Raji (cell line): ENCODE data around the gene CCDC148.

Experiments used
- POLR2A ChIP-seq: IDR thresholded peaks from 2 replicates; pipeline ENCODE4 v1.6.1; 2011; ENCODE audit warnings: low read depth, low read length, control low read depth; ENCODE audit not compliant: insufficient read depth

Gene CCDC148

DNA sequence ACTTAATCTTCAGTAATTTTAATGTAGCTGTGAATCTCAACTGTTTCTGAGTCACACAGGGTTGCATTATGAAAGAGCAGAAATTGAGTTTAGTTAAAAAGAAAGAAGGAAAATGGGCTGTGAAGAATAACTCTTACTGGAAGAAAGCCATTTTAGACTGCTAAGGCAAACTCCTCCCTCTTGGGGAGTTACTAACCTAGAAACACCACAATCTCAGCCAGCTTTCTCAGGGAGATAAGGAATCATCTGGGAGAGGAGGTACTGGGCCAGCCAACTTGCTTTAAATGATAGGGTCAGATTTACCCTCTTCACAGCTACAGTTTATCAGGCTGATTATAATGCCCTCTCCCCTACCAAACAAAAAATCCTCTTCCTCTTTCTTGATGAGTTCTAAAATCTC lies 119.5 kb downstream of the CCDC148 start:
- no peak for TF ChIP-seq POLR2A

DNA sequence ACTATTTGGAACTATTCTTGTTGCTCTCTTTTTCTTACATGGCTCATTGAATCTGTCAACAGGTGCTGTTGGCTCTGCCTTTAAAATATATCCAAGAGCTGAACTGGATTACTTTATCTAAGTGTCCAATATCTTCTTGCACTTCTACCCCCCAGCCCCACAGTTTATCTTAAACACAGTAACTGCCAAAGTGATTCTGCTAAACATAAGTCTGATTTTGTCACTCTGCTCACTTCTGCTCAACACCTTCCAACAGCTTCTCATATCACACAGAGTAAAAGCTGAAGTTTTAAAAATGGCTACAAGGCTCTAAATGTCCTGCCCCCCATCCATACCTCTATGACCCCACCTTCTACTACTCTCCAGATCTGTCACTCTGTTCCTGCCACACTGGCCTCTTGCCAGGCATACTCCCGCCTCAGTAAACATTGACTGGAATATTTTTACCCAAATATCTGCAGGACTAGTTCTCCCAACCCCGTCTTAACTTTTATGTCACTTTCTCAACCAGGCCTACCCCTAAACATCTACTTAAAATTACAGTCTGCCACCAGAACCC lies 130.7 kb downstream of the CCDC148 start:
- no peak for TF ChIP-seq POLR2A

DNA sequence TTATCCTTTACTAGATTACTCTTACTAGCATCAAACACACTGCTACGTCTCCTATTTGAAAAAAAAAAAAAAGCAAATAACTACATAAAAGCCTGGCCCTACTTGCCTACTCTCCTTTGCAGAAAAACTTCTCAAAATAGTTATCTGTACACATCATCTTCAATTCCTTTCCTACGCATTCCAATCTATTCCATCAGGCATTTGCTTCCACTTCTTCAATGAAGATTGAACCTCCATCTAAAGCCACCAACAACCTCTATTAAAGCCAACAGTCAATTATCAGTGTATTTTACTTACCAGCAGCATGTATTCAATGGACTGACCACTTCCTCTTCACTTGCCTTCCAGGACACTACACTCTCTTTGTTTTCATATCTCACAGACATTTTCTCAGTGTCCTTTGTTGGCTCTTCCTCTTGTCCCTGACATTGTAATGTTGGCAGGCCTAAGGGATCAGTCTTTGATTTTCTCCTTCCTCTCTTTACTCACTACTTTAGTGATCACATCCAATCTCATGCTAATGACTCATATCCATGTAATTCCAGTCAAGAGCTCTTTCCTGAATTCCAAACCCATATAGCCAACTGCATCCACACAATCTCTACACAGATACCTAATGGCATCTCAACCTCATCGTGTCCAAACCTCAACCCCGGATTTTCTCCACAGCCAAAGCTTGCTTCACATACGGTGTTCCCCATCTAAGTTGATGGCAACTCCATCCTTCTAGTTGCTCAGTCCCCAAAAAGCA lies 131.3 kb downstream of the CCDC148 start:
- TF ChIP-seq POLR2A = no peak

DNA sequence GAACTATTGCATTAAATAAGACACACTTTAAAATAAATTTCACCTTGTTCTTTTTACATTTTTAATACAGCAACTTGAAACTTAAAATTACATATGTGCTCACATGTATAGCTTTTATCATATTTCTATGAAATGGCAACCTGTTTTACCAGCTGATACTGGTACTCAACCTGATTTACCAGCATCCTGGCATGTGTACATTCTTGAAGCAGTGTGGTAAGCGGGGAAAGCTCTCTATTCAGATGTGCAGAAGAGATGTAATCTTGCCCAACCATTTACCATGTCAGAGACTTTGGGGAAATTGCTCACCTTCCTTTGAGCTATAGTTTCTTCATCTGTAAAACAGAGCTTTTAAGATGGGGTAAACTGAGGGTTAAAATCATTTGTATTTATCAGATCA lies 133.2 kb downstream of the CCDC148 start:
- TF ChIP-seq POLR2A = no peak

DNA sequence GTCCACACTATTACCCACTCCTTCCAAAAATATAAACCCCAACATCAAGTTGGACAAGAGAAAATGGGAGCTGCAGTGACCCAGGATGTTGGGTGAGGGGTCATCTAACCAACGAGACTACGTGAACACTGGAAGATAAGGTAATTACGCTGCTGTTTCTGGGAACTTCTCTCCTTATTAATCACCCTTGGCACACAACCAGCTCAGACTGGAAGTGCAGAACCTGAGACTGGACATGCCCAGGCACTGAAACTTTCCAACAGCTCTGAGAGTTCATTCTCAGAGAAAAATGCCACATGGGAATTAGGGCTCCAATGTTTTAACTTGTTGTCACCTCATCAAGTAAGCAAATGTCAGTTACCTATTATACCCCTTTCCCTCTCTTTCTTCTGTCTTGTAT lies 135.3 kb downstream of the CCDC148 start:
- no peak for TF ChIP-seq POLR2A

DNA sequence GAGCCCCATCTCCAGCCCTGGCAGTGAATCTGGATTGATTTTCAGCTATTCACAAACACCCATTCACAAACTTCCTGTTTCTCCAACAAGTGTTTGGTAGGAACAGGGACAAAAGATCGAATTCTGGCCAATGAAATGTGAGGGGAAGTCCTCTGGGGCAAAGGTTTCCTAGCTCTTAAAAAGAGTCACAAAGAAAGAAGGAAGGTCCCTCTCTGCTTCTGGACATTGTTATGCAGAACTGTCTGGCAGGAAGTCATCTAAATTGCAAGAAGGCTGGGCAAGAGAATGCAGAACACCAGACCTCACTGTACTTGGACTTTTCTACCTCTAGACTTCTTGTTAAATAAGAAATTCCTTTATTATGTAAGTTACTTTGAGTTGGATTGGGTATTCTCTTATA lies 137.3 kb downstream of the CCDC148 start:
- no peak for TF ChIP-seq POLR2A

GRCh38 chr2:158317642-158318041 lies 138.9 kb downstream of the CCDC148 start:
- TF ChIP-seq POLR2A = no peak

DNA sequence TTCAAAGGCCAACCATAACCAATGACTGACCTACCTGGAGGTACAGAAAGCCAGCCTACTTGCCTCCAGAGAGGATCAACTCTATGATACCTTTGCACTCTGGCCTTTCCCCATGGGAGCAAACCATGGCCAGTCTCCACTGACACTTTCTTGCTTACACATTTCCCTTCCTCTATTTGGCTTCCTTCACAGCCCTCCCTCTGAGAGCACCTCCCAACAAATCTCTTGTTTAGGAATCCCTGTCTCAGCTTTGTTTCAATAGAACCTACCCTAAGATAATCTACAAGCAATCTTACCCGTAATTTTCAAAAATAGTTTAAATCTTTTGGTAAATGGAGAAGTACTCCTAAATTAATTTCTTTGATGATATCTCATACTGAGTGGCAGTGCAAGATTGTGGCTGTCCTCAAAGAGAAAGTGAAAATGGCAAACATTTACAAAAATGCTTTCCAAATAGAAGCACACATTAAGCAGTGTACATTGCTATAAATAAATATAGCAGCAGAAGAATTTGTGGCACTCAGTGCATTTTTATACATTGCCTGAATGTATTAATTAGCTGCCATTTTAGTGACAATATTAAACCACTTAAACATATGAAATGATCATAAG lies 140.6 kb downstream of the CCDC148 start:
- TF ChIP-seq POLR2A = no peak

DNA sequence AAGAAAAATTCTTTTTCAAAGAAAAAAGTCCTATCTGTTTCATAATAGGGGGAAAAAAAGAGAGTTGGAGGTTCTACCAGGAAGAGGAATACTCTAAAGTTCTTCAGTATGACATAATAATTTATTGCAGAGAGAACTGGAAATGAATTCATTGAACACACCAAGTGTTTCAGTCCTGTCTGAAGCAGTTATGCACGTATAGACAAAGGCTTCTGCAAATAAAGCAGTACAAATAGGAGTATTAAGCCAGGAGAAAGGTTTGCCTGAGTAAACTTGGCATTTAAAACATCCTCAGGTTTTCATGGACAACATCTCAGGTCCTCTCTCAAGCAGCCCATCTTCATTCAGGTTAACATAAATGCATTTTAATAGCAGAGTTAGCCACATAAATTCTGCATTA lies 141.6 kb downstream of the CCDC148 start:
- no peak for TF ChIP-seq POLR2A

DNA sequence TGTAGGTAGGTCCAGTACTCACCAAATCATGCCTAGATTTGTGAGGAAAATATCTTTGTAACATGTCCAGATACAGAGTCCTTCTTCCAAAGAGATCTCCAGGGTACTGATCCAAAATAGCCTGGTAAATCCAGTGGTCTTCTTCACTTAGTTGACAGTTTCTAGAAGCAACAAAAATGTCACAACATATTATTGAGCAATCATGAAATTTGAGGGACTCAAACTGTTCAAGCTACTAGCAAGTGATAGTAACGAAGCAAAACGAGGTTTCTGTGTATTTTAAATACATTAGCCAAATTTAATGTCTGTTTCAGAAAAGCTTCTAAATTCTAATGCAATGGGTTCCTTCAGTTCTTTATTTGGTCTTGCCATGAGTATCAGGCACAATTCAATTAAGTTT lies 142.8 kb downstream of the CCDC148 start:
- no peak for TF ChIP-seq POLR2A

- no peak for TF ChIP-seq POLR2A
Measured at GRCh38 chr2:158312981-158313380, 143.6 kb downstream of the CCDC148 start.

DNA sequence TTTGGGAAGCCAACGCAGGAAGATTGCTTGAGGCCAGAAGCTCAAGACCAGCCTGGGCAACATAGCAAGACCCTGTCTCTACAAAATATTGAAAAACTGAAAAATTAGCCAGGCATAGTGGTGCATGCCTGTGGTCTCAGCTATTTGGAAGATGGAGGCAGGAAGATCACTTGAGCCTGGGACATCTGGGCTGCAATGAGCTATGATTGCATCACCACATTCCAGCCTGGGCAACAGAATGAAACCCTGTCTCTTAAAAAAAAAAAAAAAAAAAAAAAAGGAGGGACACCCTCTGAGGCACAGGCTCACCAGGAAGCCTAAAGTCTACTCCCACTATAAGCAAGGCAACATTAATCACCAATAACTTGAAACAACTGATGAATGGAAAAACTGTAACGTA lies 151.1 kb downstream of the CCDC148 start:
- TF ChIP-seq POLR2A = no peak

GRCh38 chr2:158300394-158300793 lies 156.2 kb downstream of the CCDC148 start:
- TF ChIP-seq POLR2A = no peak

GRCh38 chr2:158297606-158298005 lies 158.9 kb downstream of the CCDC148 start:
- TF ChIP-seq POLR2A = no peak

- no peak for TF ChIP-seq POLR2A
Measured at GRCh38 chr2:158297120-158297519, 159.4 kb downstream of the CCDC148 start.

GRCh38 chr2:158293722-158294121 lies 162.8 kb downstream of the CCDC148 start:
- no peak for TF ChIP-seq POLR2A
